Measurements from ENCODE around the gene DEAF1.
A peak's percentile ranks its signal among the peaks of the same experiment; 100 is the strongest.

DEAF1 gene

DNA sequence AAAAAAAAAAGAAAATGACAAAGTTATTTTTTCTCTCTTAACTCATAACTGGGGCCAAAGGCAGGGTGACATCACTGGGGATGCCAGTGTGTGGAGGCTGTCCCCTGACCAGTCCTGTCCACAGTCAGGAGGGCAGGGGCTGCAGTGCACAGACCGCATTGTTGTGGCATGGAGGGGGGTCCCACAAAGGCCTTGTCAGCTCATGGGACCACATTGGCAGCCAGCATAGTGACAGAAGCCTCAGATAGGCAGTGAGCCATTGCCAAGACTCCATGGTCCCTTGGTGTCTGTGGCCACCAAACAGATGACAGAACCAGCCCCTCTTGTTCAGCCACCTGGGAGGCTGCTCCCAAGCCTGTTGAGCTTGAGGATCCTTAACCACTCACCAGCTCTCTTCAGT is 4.7 kb upstream of the DEAF1 start:
- no peak for TF ChIP-seq FOXP2 (optimal IDR thresholded peaks at IDR 0.05; ENCODE audit: borderline replicate concordance, extremely low read depth, extremely low read length, insufficient read depth)
- no peak for TF ChIP-seq POLR2AphosphoS5 (IDR thresholded peaks at IDR 0.05; ENCODE audit: low read depth, low read length)
- TF ChIP-seq SIN3A (IDR thresholded peaks at IDR 0.05; ENCODE audit: borderline replicate concordance, insufficient read depth, low read length), result no peak
- TF ChIP-seq TAF1 (IDR thresholded peaks at IDR 0.05; ENCODE audit: borderline replicate concordance, insufficient read depth, low read length), result no peak
- no peak for TF ChIP-seq REST (IDR thresholded peaks at IDR 0.05; ENCODE audit: insufficient read depth in 1 of 2, low read depth in 2 of 2, low read length in 2 of 2)

- no peak for TF ChIP-seq TAF1 (IDR thresholded peaks at IDR 0.05; ENCODE audit: borderline replicate concordance, insufficient read depth, low read length)
- no peak for TF ChIP-seq FOXP2 (optimal IDR thresholded peaks at IDR 0.05; ENCODE audit: borderline replicate concordance, extremely low read depth, extremely low read length, insufficient read depth)
- TF ChIP-seq REST (IDR thresholded peaks at IDR 0.05; ENCODE audit: insufficient read depth in 1 of 2, low read depth in 2 of 2, low read length in 2 of 2), result no peak
- no peak for TF ChIP-seq SIN3A (IDR thresholded peaks at IDR 0.05; ENCODE audit: borderline replicate concordance, insufficient read depth, low read length)
- no peak for TF ChIP-seq POLR2AphosphoS5 (IDR thresholded peaks at IDR 0.05; ENCODE audit: low read depth, low read length)
These were observed 4.1 kb upstream of the DEAF1 start for GRCh38 chr11:699116-699508.

DNA sequence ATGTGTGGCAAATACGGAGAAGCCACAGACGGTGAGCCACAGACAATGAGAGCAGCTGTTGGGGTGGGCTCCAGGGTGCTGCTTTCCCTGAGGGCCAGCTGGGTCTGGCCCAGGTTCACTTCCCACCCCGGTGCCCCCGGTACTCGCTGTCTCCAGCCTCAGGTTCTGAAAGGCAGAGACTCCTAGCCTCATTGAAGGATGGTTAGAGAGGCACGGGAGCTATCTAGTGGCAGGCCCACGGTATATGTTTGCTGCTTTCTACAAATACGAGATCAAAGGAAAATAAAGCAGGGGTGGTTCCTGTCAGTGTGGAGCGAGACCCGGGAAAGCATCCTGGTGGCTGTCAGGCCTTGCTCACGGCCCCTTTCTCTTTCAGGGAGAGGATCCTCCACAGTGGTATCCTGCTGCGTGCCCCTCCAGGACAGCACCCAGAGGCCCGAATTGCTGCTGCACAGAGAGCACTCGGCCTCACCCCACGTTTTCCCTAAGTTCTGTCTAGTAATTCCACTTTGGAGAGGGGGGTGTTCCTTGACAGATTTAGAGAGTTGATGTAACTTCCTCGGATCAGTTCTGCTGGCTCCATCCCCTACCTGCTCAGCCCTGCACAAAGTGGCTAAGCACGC is 3.6 kb upstream of the DEAF1 start:
- TF ChIP-seq POLR2AphosphoS5 (IDR thresholded peaks at IDR 0.05; ENCODE audit: low read depth, low read length) (no peak), REST (IDR thresholded peaks at IDR 0.05; ENCODE audit: insufficient read depth in 1 of 2, low read depth in 2 of 2, low read length in 2 of 2) (no peak), TAF1 (IDR thresholded peaks at IDR 0.05; ENCODE audit: borderline replicate concordance, insufficient read depth, low read length) (no peak), FOXP2 (optimal IDR thresholded peaks at IDR 0.05; ENCODE audit: borderline replicate concordance, extremely low read depth, extremely low read length, insufficient read depth) (no peak), SIN3A (IDR thresholded peaks at IDR 0.05; ENCODE audit: borderline replicate concordance, insufficient read depth, low read length) (no peak)

DNA sequence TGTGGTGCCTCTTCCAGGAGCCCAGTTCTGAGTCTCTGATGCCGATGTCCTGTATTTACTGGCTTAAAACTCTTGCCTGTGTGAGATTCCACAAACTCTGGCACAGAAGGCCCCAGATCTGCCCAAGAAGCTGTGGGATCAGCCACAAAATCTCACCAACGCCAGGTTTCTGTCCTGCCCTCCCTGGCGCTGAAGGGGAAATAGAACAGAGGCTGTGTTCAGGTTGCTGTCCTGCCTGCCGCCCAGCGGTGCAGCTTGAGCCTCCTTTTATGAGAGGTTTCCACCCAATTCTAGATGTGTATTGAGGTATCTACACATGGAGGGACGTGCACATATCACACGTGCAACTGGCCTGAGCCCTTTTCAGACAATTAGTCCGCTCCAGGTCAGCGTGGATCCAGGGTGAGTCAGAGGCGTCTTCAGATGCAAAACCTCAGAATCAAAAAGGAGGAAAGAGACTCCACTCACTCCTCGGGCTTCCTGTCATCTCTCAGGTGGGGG is 2.8 kb upstream of the DEAF1 start:
- no peak for TF ChIP-seq FOXP2 (optimal IDR thresholded peaks at IDR 0.05; ENCODE audit: borderline replicate concordance, extremely low read depth, extremely low read length, insufficient read depth)
- no peak for TF ChIP-seq TAF1 (IDR thresholded peaks at IDR 0.05; ENCODE audit: borderline replicate concordance, insufficient read depth, low read length)
- no peak; the same call in 1 of the 2 replicates for TF ChIP-seq POLR2AphosphoS5 (IDR thresholded peaks at IDR 0.05; ENCODE audit: low read depth, low read length)
- no peak for TF ChIP-seq REST (IDR thresholded peaks at IDR 0.05; ENCODE audit: insufficient read depth in 1 of 2, low read depth in 2 of 2, low read length in 2 of 2)
- peak; percentile 75; the same call in 1 of the 2 replicates for TF ChIP-seq SIN3A (IDR thresholded peaks at IDR 0.05; ENCODE audit: borderline replicate concordance, insufficient read depth, low read length)

All from PFSK-1 (cell line).